ENCODE data around the gene ZNF496. TPM values are rescaled to one million over a fixed set of nuclear protein-coding genes. Genes with fewer than 3 reads are reported as not detected.
"Not testable (repeated sequence)": the region's sequence is repeated elsewhere in the genome, so short reads cannot be mapped to it uniquely, and the experiment has no call there.

ZNF496 gene
- polyA plus RNA-seq, 3 donors, result 36.5 to 52.7 (median 39.6) TPM

DNA sequence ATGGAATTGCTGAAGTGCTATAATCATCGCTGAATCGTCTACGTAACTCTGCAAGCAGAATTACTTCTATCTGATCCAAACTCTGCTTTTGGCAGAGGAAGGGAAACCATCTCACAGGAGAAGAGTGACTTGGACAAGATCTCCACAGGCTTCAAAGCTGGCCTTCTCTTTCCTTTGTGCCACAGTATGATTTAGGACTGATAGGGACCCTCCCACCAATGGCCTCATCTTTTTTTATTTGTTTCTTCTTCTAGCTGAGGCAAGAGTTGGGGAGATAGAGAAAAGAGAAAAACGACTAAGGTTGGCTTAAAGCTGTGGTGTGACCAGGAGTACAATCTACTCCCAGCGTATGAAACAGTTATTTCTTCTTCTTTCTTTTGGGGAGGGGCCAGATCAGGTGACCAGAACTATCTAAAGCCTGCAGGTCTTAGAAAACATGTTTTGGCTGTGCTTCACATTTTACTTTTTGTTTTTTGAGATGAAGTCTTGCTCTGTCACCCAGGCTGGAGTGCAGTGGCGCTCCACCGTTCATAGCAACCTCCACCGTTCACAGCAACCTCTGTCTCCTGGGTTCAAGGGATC, 35.0 kb downstream of the ZNF496 start:
- no peak for DNase-seq

DNA sequence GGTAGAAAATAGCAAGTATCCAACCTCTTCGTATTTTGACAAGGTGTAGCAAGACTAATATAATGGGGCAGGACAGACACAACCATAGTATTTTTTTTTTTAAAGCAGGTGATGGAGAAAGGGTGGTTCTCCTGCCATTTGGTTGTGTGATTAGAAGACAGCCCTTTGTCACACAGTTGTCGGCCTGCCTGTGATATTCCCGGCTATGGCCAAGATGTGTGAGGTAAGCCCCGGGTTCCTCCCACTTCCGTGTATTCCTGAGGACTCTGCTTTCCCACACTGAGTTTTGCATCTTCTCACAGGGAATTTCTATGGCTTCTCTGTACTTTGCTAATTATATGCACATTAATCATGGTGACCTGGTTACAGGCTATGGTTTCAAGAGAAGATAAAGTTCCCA, 35.9 kb downstream of the ZNF496 start:
- DNase-seq, result no peak

DNA sequence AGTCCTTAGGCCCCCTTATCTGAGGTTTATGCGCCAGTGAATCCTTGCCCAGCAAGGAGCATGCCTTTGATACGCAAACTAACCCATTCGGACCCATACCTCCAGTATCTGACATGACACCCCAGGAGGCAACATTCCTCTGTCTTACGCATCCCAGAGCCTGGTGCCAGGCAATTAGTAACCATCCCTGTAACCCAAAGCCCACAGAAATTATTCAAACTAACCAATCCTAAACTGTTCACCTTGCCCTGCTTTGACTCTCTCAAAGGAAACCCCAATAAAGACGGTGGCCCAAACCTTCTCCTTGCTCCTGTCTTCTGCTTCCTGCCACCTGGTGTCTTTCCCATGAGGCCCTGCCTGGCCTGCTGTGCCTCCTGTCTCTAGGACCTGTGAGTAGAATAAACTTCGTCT, 36.4 kb downstream of the ZNF496 start:
- DNase-seq, result no peak

DNA sequence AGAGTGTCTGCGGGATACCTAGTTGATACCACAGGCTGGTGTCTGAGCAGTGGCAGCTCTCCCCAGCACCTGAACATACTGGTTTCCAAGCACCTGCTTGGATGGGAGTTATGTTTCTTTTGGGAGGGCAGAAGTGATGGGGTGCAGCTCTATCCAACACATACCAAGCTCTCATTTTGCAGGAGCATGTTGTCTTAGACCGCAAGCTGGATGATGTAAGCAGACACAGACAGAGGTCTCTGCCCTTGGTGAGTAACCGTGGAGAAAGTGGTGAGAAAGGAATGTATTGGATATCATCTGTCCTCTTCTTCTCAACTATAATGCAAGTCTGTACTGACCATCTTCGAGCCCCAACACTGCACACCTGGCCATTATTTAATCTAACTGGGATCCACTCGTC, 37.4 kb downstream of the ZNF496 start:
- DNase-seq, result no peak

DNA sequence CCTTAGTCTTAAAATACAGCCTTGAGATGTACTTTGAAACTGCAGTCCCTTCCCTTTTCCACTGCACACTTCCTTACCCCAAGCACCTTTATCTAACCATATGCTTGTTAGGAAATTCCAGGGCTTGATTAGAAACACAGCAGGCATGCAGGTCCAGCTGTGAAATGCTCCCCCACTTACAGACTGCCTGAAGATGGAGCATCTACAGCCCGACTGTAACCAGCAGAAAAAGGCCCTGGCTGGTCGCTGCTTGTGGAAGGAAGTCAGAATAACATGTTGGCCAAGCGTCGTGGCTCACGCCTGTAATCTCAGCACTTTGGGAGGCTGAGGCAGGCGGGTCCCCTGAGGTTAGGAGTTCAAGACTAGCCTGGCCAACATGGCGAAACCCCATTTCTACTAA, 38.6 kb downstream of the ZNF496 start:
- DNase-seq, result no peak

DNA sequence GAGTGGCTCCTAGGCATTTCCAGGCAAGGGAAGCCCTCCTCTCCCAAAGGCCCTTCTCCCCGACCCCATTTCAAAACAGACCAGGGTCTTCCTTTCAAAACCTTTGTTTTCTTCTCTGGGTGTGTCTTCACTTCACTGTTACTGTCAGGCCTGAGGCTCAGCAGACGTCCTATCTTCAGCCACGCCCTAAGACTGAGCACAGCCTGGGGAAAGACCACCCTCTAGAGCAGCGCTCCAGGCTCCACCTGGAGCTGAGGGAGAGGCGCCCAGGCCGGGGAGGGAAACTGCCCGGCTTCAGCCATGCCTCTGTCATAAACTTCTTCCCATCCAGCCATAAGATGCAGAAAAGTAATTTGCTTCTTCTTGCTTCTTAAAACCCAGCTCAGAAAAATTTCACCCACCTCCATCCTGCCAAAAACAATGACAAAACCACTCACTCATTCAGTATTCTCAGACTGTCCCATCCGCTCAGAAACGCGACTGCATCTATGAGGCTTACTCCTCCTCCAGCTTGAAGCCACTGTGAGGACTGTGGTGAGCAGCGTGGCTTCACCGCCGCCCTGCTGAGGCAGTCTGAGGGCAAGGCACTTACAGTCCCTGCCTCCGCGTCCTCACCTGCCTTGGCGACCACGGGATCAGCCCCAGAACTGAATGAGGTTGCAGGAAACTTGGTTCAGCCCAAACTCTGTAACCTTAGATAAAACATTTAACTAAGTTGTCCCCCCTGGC, 39.7 kb downstream of the ZNF496 start:
- no peak for DNase-seq

DNA sequence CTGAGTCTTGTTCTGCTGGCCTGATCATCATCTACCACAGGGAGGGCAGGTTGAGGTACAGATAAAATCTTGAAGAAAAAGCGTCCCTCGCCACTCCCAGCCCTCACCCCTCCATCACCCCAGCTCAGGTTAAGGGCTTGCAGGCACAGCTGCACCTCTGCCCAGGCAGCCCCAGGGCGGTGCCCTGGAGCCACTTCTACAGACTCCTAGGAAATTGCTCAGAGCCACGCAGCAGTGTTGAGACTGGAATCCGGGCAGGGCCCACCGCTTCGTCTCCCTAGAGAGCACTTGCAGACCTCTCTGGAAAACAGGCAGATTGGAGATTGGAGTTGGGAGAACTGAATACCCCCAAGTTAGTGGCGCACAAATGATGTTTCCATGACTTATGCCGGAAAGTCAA, 40.5 kb downstream of the ZNF496 start:
- DNase-seq, result no peak

DNA sequence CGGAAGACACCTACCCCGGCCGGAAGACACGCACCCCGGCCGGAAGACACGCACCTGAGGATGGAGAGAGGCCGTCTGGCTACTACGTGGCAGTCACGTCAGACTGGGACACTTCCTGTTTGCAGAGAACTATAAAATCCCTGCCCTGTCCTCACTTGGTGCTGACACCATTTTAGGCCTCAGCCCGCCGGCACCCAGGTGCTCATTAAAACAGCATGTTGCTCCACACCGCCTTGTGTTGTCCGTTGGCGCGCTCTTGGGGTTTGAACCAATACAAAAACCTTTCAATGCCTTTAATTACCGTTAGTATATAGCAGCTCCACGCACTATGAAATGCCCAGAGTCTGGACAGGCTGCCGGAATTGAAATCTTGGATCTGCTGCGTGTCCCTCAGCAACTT, 41.1 kb downstream of the ZNF496 start:
- DNase-seq, result no peak

DNA sequence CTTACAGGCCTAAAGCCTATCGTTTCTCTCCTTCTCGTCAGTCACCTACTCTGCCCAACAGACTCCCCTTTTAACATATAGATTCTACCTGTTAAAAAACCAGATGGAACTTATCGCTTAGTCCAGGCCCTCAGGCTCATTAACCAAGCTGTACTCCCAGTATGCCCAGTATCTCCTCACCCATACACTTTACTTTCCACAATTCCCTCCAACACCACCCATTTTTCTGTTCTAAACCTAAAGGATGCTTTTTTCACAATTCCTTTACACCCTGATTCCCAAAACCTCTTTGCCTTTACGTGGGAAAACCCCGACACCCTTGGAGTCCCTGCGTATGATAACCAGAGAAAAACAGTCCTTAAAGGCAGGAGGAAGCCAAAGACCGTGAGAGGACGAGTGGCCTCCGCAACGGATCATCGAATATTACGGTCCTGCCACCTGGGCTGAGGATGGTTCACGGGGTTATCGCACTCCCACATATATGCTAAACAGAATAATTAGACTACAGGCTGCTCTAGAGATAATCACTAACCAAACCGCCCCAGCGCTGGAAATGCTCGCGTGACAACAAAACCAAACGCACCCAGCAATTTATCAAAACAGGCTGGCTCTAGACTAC, 42.3 kb downstream of the ZNF496 start:
- DNase-seq, result not testable (repeated sequence)

DNA sequence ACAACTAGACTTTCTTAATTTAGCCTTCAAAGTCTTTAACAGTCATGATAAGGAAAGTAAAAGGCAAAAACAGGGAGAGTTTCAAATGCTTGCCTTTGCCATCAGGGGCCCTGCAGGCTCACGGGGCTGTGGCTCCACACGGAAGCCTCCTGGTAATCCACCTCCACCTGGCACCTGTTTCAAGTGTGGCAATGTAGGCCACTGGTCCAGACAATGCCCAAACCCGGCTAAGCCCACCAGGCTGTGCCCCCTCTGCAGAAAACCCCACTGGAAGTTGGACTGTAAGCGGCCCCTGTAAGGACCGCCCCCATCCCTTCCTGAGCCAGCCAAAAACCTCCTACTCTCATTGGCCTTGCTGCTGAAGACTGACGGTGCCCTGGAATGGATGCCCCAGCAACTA, 43.3 kb downstream of the ZNF496 start:
- DNase-seq, result no peak

DNA sequence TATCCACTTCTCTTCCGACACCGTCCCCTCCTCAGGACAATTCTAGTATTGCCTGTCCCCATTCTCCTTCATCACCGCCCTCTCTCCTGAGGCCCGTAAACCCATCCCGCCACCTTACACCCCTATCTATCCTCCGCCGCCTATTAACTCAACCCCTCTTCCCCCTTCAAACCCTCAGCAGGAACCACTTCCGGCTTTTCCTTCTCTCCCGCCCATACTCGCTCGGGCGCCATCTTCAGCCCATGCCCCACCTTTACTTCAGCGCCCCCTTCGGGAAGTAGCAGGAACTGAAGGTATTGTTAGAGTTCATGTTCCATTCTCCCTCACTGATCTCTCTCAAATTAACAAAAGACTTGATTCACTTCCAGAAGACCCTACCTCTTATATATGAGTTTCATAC, 44.2 kb downstream of the ZNF496 start:
- DNase-seq, result no peak

DNA sequence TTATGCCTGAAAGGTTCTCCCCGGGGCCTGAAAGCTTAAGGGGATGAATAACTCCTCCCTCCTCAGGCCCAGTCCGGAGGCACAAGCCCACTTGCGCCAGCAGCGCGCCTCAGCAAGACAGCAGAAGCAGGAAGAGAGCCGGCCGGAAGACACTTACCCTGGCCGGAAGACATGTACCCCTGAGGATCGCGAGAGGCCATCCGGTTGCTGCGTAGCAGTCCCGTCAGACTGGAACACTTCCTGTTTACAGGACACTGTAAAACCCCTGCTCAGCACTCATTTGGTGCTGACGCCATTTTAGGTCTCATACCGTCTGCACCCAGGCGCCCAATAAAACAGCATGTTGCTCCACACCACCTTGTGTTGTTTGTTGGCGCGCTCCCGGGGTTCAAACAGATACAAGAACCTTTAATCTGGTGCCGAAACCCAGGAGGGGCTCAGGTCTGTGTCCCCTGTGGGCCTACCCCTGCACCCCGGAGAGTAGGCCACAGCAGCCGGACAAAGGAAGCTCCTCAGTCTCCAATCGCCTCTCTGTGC, 45.5 kb downstream of the ZNF496 start:
- DNase-seq, result no peak

DNA sequence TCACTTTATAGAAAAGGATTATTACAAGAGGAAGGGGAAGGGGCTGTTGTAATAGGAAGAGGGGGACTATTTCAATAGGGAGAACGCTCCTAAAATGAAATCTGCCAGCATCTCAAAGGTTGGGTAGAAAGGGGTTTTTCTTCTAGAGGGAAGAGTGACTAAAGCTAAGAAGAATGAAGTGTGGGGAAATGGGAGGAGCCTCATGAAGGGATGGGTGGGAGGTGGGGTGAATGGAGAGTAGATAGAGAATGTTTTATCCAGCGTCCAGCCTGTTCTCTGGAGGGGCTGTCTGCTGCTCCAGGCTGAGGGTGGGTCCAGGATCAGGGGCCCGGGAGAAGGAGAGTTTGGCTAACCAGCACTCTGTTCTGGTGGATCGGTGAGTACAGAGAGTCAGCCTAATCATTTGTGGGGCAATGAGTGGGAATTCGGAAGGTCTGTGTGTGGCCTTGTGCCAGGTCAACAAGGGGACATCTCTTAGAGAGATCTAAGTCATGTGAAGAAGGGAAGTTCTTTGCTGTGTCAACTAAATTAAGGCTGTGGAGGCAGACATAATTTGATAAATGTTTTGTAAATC, 50.6 kb downstream of the ZNF496 start:
- DNase-seq, result no peak

DNA sequence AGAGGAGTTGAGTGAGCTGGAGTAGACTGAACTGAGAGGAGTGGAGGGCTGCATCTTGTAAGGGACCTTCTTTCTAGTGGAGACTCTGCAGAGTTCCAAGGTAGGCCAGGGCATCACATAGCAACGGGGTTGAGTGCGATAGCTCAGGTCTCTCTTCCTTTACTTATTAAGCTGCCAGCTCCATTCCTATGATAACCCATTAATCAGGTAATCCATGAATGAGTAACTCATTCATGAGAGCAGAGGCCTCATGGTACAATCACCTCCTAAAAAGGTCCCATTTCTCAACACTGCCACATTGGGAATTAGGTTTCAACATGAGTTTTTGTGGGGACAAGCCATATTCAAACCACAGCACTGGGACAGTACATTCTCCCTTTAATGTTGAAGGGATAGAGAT, 54.5 kb downstream of the ZNF496 start:
- DNase-seq, result no peak

DNA sequence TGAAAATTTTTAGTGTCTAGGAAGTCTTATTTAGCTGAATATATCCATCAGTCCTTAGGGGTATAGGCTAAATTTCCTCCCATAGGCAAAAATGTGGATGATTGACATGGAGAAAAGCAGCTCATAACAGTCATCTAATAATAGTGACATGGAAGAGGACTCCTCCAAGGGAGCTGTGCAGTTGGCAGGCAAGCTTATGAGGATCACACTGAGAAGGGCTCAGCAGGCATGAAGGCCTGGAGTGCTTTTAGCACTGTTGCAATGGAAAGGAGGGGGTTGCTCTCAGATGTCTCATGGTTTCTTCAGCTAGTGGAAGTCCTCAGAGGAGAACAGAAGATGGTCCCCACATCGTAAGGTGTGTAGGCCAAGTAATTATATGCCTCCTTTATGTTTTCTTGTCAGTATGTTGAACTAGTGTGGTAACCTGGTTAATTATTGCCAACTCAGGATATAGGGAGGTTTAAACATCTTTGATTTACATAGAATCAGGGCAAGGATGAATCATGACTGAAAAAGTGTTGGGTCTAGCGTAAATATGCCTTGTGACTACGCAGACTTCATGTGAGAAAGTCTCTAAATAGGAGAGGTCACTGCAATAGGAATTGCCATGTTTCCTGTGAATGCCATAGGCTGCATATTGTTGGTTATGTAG, 56.9 kb downstream of the ZNF496 start:
- DNase-seq, result no peak

DNA sequence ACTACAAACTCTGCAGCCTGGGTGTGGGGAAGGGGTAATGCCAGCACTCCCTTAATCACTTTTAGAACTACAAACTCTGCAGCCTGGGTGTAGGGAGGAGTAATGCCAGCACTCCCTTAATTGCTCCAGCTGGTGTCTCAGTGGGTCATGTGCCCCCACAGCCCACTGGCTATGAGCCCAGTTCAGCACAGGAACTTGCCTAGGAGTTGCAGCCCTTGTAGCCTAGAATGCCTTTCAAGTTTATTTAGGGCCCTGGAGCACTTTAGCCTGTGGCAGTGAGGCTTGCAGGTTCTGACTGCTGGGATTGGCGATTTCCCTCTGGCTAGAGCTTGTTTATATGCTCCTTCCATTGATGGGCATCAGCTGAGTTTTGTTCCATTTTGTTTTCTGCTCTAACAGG, 58.7 kb downstream of the ZNF496 start:
- DNase-seq, result no peak

DNA sequence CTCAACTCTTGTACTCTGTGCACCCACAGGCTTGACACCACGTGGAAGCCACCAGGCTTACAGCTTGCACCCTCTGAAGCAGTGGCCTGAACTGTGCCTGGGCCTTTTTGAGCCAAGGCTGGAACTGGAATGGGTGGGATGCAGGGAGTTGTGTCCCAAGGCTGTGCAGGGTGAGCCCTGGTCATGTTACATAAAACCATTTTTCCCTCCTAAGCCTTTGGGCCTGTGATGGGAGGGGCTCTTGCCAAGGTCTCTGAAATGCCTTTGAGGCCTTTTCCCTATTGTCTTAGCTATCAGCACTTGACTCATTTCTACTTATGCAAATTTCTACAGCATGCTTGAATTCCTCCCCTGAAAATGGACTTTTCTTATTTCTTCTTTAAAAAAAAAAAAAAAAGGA, 61.7 kb downstream of the ZNF496 start:
- no peak for DNase-seq

DNA sequence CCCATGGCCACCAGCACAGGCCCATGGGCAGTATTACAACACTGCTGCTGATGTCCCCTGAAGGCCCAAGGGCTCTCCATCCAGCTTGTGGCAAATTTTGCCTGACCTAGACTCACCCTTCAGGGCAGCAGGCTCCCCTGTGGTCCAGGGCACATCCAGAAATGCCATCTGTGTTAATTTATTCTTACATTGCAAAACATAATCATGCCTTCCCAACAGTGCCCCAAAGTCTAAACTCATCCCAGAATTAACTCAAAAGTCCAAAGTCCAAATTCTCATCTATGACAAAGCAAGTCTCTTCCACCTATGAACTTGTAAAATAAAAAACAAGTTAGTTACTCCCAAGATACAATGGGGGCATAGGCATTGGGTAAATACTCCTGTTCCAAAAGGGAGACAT, 62.5 kb downstream of the ZNF496 start:
- no peak for DNase-seq

DNA sequence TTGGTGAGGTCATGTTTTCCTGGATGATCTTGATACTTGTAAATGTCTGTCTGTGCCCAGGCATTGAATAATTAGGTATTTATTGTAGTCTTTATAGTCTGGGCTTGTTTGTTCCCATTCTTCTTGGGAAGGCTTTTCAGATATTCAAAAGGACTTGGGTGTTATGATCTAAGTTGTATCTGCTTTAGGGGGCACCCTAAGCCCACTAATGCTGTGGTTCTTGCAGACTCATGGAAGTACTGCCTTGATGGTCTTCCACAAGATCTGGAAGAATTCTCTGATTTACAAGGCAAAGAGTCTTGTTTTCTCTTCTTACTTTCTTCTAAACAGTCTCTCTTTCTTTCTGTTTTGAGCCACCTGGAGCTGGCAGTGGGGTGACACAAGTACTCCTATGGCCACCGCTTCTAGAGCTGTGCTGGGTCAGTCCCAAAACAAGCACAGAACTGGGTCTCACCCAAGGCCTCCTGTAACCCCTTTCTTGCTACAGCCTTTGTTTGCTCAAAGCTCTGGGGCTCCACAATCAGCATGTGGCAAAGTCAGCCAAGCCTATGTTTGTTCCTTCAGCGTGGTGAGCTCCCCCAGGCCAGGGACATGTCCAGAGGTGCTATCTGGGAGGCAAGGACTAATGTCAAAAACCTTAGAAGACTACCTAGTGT, 63.1 kb downstream of the ZNF496 start:
- DNase-seq, result no peak

DNA sequence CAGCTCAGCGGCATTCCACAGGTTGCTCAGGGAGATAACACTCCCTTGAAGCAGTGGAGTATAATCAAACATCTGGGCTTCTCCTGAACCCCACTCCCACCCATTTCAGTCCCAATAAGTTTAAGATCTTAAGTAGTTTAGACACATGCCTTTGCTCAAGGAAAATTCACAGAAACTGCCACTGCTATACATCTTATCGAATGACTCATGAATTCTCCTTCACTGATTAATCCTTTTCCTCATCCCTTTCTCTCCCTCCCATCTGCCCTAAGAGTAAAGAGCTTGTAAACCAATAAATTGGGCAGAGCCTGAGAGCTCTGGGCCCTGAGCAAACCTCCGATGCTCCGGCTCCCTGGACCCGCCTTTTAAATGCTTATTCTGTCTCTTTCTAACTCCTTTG, 65.6 kb downstream of the ZNF496 start:
- DNase-seq, result no peak

DNA sequence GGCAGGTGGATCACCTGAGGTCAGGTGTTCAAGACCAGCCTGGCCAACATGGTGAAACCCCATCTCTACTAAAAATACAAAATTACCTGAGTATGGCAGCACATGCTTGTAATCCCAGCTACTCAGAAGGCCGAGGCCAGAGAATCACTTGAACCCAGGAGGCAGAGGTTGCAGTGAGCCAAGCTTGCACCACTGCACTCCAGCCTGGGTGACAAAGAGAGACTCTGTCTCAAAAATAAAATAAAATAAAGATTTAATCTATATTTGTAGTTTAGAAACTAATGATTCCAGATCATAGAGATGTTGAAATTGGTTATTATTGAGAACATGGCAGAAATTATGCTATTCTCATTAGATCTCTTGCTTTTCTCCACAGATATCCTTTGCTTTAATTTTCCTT, 75.9 kb downstream of the ZNF496 start, which contains the start of gene VN1R5:
VN1R5 (plus strand) TSS at position 301 of the 400 bp plus-strand sequence.
- not testable (repeated sequence) for DNase-seq

DNA sequence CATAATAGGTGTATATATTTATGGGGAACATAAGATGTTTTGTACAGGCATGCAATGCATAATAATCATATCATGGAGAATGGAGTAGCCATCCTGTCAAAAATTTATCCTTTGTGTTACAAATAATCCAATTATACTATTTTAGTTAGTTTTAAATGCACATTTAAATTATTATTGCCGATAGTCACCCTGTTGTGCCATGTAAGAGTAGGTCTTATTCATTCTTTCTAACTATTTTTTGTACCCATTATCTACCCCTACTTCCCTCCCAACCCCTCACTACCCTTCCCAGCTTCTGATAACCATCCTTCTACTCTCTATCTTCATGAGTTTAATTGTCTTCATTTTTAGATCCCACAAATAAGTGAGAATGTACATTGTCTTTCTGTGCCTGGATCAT, 84.1 kb downstream of the ZNF496 start:
- no peak for DNase-seq

Data from renal pelvis (tissue), 4 donors.